Measurements from ENCODE around the gene ZNF234. TPM values are rescaled to one million over a fixed set of nuclear protein-coding genes. Genes with fewer than 3 reads are reported as not detected.

Gene ZNF234
- 6.7 TPM for polyA plus RNA-seq (2013)

DNA sequence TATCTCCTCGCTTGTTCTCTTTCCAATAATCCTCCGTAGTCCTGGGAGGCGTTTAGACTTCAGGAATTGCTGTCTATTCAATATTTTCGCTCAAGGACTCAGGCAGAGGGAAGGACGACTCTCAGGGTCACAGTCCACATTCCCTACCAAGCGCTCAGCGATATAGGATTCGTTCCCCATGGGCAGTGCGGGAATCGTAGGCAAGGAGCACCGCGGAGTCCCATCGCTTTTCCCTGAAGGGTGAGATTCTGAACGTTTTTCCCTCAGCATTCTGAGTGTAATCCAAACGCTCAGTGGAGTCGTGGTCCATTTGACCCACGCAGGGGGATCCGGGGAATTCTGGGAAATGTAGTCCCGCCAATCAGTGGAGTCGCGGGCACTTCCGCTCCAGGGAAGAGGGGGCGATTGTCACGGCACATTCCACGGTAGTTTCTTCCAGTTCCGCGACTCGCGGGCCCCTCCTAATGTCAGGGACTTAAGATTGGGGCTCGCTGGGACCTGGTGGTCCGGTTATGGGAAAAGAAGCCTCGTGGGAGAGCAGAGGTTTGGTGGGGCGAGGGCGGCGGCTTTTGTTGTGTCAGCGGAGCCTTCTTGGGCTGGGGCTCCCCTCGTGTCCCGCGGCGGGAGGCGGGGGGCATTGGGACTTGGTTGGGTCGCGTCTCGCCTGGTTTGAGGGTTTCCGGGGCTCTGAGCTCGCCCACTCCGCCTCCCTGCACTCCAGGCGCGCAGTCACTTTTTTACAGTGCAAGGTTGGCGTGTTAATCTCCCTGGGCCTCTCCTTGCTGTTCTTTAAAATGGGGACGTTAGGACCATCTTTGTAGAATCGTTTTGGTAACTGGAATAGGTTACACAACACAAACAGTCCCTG, at the start of gene ZNF234:
TSS of gene ZNF234 (plus strand) at position 364 of the 868 bp plus-strand sequence. CDS start 3,079 bp downstream, outside the sequence.
- 1% methylated on average over 41 of the region's 52 CpGs for WGBS (ENCODE audit: insufficient coverage)
- H3K4me3 ChIP-seq (ENCODE audit: control insufficient read depth in 1 of 7, extremely low read depth in 1 of 7, insufficient read depth in 4 of 7, low read depth in 2 of 7, low read length in 6 of 7), result peak within 1 kb of the TSS; percentile 90 to 99 (median 93)
- CTCF ChIA-PET, result no interaction called here
- POLR2A ChIA-PET, result interaction anchor here (0.6 kb wide), 1 partner anchor 127 kb away, joined by 5 read pairs; no protein-coding TSS in a partner anchor
- peaks cover 0 to 4% (median 4%) of the 10 kb centered on the region in 5 experiments for H3K9me3 ChIP-seq (ENCODE audit: control extremely low read depth in 1 of 5, control insufficient read depth in 4 of 5, insufficient read depth in 2 of 5, low read depth in 1 of 5, low read length in 4 of 5)
- peaks cover 14 to 28% (median 21%) of the 10 kb centered on the region in 4 experiments for H3K36me3 ChIP-seq (ENCODE audit: control insufficient read depth in 4 of 4, insufficient read depth in 4 of 4, low read length in 3 of 4)
- no peaks in the 10 kb centered on the region for H3K27me3 ChIP-seq (replicated peaks in 2 of 5; ENCODE audit: control insufficient read depth in 4 of 5, insufficient read depth in 5 of 5, low read length in 4 of 5)
- DNase-seq, result peak; percentile 83 to 86 (median 86)
- H3K27ac ChIP-seq (ENCODE audit: insufficient read depth in 1 of 2, low read depth in 1 of 2, low read length in 2 of 2, poor library complexity in 1 of 2, severe bottlenecking in 2 of 2), result peak within 1 kb of the TSS; percentile 47 to 80
- H3K4me1 ChIP-seq (ENCODE audit: control extremely low read depth in 1 of 4, control insufficient read depth in 4 of 4, insufficient read depth in 4 of 4, low read length in 3 of 4), result peaks cover 0 to 18% (median 11%) of the 10 kb centered on the region in 4 experiments

DNA sequence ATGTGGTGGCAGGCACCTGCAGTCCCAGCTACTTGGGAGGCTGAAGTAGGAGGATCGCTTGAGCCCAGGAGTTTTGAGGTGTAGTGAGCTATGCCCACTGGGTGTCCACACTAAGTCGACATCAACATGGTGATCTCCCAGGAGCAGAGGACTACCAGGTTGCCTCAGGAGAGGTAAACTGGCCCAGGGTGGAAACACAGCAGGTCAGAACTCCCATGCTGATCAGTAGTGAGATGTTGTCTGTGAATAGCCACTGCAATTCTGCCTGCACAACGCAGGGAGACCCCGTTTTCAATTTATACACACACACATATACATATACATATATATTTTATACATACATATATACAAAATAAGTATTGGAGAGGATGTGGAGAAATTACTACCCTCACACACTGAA, 49.2 kb upstream of the ZNF234 start:
- Histone ChIP-seq H3K27me3 (replicated peaks in 2 of 5; ENCODE audit: control insufficient read depth in 4 of 5, insufficient read depth in 5 of 5, low read length in 4 of 5) (no peaks in the 10 kb centered on the region), H3K36me3 (ENCODE audit: control insufficient read depth in 4 of 4, insufficient read depth in 4 of 4, low read length in 3 of 4) (peaks cover 0 to 13% (median 7%) of the 10 kb centered on the region in 4 experiments), H3K4me3 (ENCODE audit: control insufficient read depth in 1 of 7, extremely low read depth in 1 of 7, insufficient read depth in 4 of 7, low read depth in 2 of 7, low read length in 6 of 7) (no peak overlapping the region), H3K27ac (ENCODE audit: insufficient read depth in 1 of 2, low read depth in 1 of 2, low read length in 2 of 2, poor library complexity in 1 of 2, severe bottlenecking in 2 of 2) (no peak overlapping the region), H3K9me3 (ENCODE audit: control extremely low read depth in 1 of 5, control insufficient read depth in 4 of 5, insufficient read depth in 2 of 5, low read depth in 1 of 5, low read length in 4 of 5) (peaks cover 0 to 3% (median under 1%) of the 10 kb centered on the region in 5 experiments), H3K4me1 (ENCODE audit: control extremely low read depth in 1 of 4, control insufficient read depth in 4 of 4, insufficient read depth in 4 of 4, low read length in 3 of 4) (peaks cover 0 to 16% (median 10%) of the 10 kb centered on the region in 4 experiments)
- no peak for DNase-seq
- 55% methylated on average over 2 of the region's 4 CpGs for WGBS (ENCODE audit: insufficient coverage)
- CTCF ChIA-PET, result no interaction called here
- POLR2A ChIA-PET, result no interaction called here

DNA sequence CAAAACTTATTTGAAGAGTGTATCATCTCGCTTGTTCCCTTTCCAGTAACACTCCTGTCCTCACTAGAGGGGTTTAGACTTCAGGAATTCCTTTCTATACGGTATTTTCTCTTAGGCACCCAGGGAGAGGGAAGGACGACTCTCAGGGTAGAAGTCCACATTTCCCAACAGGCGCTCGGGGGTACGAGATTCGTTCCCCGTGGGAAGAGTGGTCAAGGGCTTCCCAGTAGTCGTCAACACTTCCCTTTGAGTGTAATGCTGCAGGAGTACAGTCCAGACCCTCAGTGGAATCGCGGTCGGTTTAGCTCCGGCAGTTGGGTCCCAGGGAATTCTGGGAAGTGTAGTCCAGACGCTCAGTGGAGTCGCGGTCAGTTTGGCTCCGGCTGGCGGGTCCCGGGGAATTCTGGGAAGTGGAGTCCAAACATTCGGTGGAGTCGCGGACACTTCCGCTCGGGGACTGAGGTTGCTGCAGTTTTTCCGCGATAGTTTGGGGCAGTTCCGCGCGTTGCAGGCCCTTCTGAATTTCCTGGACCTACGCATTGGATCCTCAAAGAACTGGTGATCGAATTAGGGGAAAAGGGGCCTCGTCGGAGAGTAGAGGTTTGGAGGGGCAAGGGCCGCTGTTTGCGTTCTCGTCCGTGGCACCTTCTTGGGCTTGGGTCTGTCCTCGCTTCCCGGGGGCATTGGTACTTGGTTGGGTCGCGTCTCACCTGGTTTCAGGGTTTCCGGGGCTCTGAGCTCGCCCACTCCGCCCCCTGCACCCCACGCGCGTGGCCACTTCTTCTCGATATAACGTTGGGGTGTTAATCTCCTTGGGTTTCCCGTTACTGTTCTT, 47.2 kb upstream of the ZNF234 start, which contains the start of gene ZNF224:
TSS of gene ZNF224 (plus strand) at position 431 of the 835 bp plus-strand sequence. CDS start 3,513 bp downstream, outside the sequence.
- ChIA-PET POLR2A (no interaction called here), CTCF (interaction anchor here (0.8 to 1.0 kb wide), 3 partner anchors 17 to 43 kb away, joined by 3 to 4 read pairs (median 3); no protein-coding TSS in a partner anchor)
- peak within 1 kb of the TSS; percentile 58 to 84 for H3K27ac ChIP-seq (ENCODE audit: insufficient read depth in 1 of 2, low read depth in 1 of 2, low read length in 2 of 2, poor library complexity in 1 of 2, severe bottlenecking in 2 of 2)
- peaks cover 7 to 28% (median 22%) of the 10 kb centered on the region in 4 experiments for H3K36me3 ChIP-seq (ENCODE audit: control insufficient read depth in 4 of 4, insufficient read depth in 4 of 4, low read length in 3 of 4)
- H3K4me3 ChIP-seq (ENCODE audit: control insufficient read depth in 1 of 7, extremely low read depth in 1 of 7, insufficient read depth in 4 of 7, low read depth in 2 of 7, low read length in 6 of 7), result peak within 1 kb of the TSS; percentile 72 to 99 (median 95)
- H3K4me1 ChIP-seq (ENCODE audit: control extremely low read depth in 1 of 4, control insufficient read depth in 4 of 4, insufficient read depth in 4 of 4, low read length in 3 of 4), result peaks cover 0 to 16% (median 10%) of the 10 kb centered on the region in 4 experiments
- H3K27me3 ChIP-seq (replicated peaks in 2 of 5; ENCODE audit: control insufficient read depth in 4 of 5, insufficient read depth in 5 of 5, low read length in 4 of 5), result no peaks in the 10 kb centered on the region
- DNase-seq, result peak; percentile 89 to 94 (median 94)
- 0% methylated on average over 49 of the region's 50 CpGs for WGBS (ENCODE audit: insufficient coverage)
- H3K9me3 ChIP-seq (ENCODE audit: control extremely low read depth in 1 of 5, control insufficient read depth in 4 of 5, insufficient read depth in 2 of 5, low read depth in 1 of 5, low read length in 4 of 5), result peaks cover 0 to 16% (median 4%) of the 10 kb centered on the region in 5 experiments

DNA sequence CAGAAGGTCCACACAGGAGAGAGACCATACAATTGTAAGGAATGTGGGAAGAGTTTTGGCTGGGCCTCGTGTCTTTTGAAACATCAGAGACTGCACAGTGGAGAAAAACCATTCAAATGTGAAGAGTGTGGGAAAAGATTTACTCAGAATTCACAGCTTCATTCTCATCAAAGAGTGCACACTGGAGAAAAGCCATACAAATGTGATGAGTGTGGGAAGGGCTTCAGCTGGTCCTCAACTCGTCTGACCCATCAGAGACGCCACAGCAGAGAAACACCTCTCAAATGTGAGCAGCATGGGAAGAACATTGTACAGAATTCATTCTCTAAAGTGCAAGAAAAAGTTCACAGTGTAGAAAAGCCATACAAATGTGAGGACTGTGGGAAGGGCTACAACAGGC, 33.6 kb upstream of the ZNF234 start:
- ChIA-PET CTCF (no interaction called here), POLR2A (interaction anchor here (0.6 kb wide), 1 partner anchor 125 kb away, joined by 5 read pairs; no protein-coding TSS in a partner anchor)
- no peaks in the 10 kb centered on the region for H3K27me3 ChIP-seq (replicated peaks in 2 of 5; ENCODE audit: control insufficient read depth in 4 of 5, insufficient read depth in 5 of 5, low read length in 4 of 5)
- DNase-seq, result no peak
- H3K4me3 ChIP-seq (ENCODE audit: control insufficient read depth in 1 of 7, extremely low read depth in 1 of 7, insufficient read depth in 4 of 7, low read depth in 2 of 7, low read length in 6 of 7), result no peak overlapping the region
- peaks cover 7 to 65% (median 42%) of the 10 kb centered on the region in 5 experiments for H3K9me3 ChIP-seq (ENCODE audit: control extremely low read depth in 1 of 5, control insufficient read depth in 4 of 5, insufficient read depth in 2 of 5, low read depth in 1 of 5, low read length in 4 of 5)
- 100% methylated on average over 2 of the region's 3 CpGs for WGBS (ENCODE audit: insufficient coverage)
- H3K36me3 ChIP-seq (ENCODE audit: control insufficient read depth in 4 of 4, insufficient read depth in 4 of 4, low read length in 3 of 4), result peaks cover 25 to 62% (median 39%) of the 10 kb centered on the region in 4 experiments
- peaks cover 0 to 10% (median 5%) of the 10 kb centered on the region in 4 experiments for H3K4me1 ChIP-seq (ENCODE audit: control extremely low read depth in 1 of 4, control insufficient read depth in 4 of 4, insufficient read depth in 4 of 4, low read length in 3 of 4)
- no peak overlapping the region for H3K27ac ChIP-seq (ENCODE audit: insufficient read depth in 1 of 2, low read depth in 1 of 2, low read length in 2 of 2, poor library complexity in 1 of 2, severe bottlenecking in 2 of 2)

DNA sequence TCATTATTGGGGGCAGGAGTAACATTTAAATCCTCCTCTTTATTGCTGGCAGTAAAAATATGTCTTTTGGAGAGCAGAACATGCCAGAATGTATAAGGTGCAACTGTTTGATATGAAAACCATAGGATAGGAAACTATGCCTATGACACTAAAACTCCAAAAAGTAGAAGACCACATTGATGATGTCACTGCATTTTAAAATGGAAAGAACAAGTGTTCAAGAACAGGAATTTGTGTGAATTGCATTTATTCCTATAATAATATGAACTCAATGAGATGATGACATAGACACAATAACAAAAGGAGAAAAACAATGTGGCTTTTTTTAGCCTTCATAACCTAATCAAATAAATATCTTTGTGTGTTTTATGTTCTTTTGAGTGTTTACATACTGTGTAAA, 31.9 kb upstream of the ZNF234 start:
- ChIA-PET POLR2A (no interaction called here), CTCF (no interaction called here)
- DNase-seq, result no peak
- Histone ChIP-seq H3K9me3 (ENCODE audit: control extremely low read depth in 1 of 5, control insufficient read depth in 4 of 5, insufficient read depth in 2 of 5, low read depth in 1 of 5, low read length in 4 of 5) (peaks cover 7 to 48% (median 33%) of the 10 kb centered on the region in 5 experiments), H3K36me3 (ENCODE audit: control insufficient read depth in 4 of 4, insufficient read depth in 4 of 4, low read length in 3 of 4) (peaks cover 16 to 45% (median 26%) of the 10 kb centered on the region in 4 experiments), H3K27ac (ENCODE audit: insufficient read depth in 1 of 2, low read depth in 1 of 2, low read length in 2 of 2, poor library complexity in 1 of 2, severe bottlenecking in 2 of 2) (no peak overlapping the region), H3K4me1 (ENCODE audit: control extremely low read depth in 1 of 4, control insufficient read depth in 4 of 4, insufficient read depth in 4 of 4, low read length in 3 of 4) (peaks cover 0 to 19% (median 12%) of the 10 kb centered on the region in 4 experiments), H3K4me3 (ENCODE audit: control insufficient read depth in 1 of 7, extremely low read depth in 1 of 7, insufficient read depth in 4 of 7, low read depth in 2 of 7, low read length in 6 of 7) (no peak overlapping the region), H3K27me3 (replicated peaks in 2 of 5; ENCODE audit: control insufficient read depth in 4 of 5, insufficient read depth in 5 of 5, low read length in 4 of 5) (no peaks in the 10 kb centered on the region)

DNA sequence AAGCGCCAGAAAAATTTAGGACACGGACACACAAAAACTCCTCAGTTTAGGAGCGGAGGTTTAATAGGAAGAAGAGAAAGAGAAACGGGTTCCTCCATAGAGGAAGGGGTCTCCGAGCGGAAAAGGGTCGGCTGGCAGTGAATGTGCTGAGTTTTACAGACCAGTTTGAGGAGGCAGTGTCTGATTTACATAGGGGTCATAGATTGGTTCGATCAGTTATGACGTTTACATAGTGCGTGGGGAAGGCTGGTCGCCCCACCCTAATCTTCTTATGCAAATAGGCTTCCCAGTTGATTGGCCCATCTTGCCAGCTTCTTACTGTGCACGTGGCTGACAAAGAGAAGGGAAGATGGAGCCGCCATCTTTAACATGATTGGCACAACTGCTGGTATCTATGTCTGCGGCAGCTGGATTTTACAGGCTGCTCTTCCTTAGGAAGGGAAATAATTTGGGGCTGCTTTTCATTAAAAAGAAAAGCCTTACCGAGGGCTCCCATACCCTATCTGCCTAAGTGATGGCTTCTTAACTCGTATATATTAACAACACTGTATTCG, 29.4 kb upstream of the ZNF234 start:
- Histone ChIP-seq H3K27ac (ENCODE audit: insufficient read depth in 1 of 2, low read depth in 1 of 2, low read length in 2 of 2, poor library complexity in 1 of 2, severe bottlenecking in 2 of 2) (no peak overlapping the region), H3K4me3 (ENCODE audit: control insufficient read depth in 1 of 7, extremely low read depth in 1 of 7, insufficient read depth in 4 of 7, low read depth in 2 of 7, low read length in 6 of 7) (peak overlapping the region in 6 of 7 experiments; percentile 73 to 98 (median 90)), H3K36me3 (ENCODE audit: control insufficient read depth in 4 of 4, insufficient read depth in 4 of 4, low read length in 3 of 4) (peaks cover 7 to 31% (median 18%) of the 10 kb centered on the region in 4 experiments), H3K9me3 (ENCODE audit: control extremely low read depth in 1 of 5, control insufficient read depth in 4 of 5, insufficient read depth in 2 of 5, low read depth in 1 of 5, low read length in 4 of 5) (peaks cover 6 to 27% (median 17%) of the 10 kb centered on the region in 5 experiments), H3K4me1 (ENCODE audit: control extremely low read depth in 1 of 4, control insufficient read depth in 4 of 4, insufficient read depth in 4 of 4, low read length in 3 of 4) (peaks cover 0 to 19% (median 12%) of the 10 kb centered on the region in 4 experiments), H3K27me3 (replicated peaks in 2 of 5; ENCODE audit: control insufficient read depth in 4 of 5, insufficient read depth in 5 of 5, low read length in 4 of 5) (no peaks in the 10 kb centered on the region)
- DNase-seq, result peak; percentile 51 to 82 (median 69)
- 40% methylated on average over 13 of the region's 17 CpGs for WGBS (ENCODE audit: insufficient coverage)
- POLR2A ChIA-PET, result no interaction called here
- CTCF ChIA-PET, result no interaction called here

All from common myeloid progenitor, CD34-positive (primary cell).